HEK293 (cell line): ENCODE measurements around the gene ARIH2.

Source experiments
- GLIS1 ChIP-seq: fragments of 450-650 bp; formaldehyde crosslinking; IDR thresholded peaks from 2 replicates; pipeline ENCODE4 v1.5.1; 2016; ENCODE audit warnings: missing biosample characterization, missing genetic modification characterization
- HIC1 ChIP-seq: fragments of 450-650 bp; formaldehyde crosslinking; IDR thresholded peaks from 2 replicates; pipeline ENCODE4 v1.5.1; 2016; ENCODE audit warnings: missing biosample characterization, missing genetic modification characterization
- KLF1 ChIP-seq: fragments of 450-650 bp; formaldehyde crosslinking; IDR thresholded peaks from 2 replicates; pipeline ENCODE4 v1.5.1; 2016; ENCODE audit warnings: missing biosample characterization, missing genetic modification characterization
- KLF9 ChIP-seq: fragments of 450-650 bp; formaldehyde crosslinking; IDR thresholded peaks from 2 replicates; pipeline ENCODE4 v1.5.1; 2016; ENCODE audit warnings: missing biosample characterization, missing genetic modification characterization, low read depth
- PATZ1 ChIP-seq: fragments of 450-650 bp; formaldehyde crosslinking; IDR thresholded peaks from 2 replicates; pipeline ENCODE4 v1.5.1; 2016; ENCODE audit warnings: missing biosample characterization, missing genetic modification characterization
- SP7 ChIP-seq: fragments of 450-650 bp; formaldehyde crosslinking; IDR thresholded peaks from 2 replicates; pipeline ENCODE4 v1.5.1; 2016; ENCODE audit warnings: missing biosample characterization, missing genetic modification characterization
- YY1 ChIP-seq: fragments of 450-650 bp; formaldehyde crosslinking; IDR thresholded peaks from 2 replicates; pipeline ENCODE4 v1.5.1; 2018; ENCODE audit warnings: missing biosample characterization, missing genetic modification characterization
- ZBTB48 ChIP-seq: fragments of 450-650 bp; formaldehyde crosslinking; IDR thresholded peaks from 2 replicates; pipeline ENCODE4 v1.5.1; 2016; ENCODE audit warnings: missing biosample characterization, missing genetic modification characterization
- ZBTB6 ChIP-seq: fragments of 450-650 bp; formaldehyde crosslinking; IDR thresholded peaks from 2 replicates; pipeline ENCODE4 v1.5.1; 2017; ENCODE audit warnings: missing biosample characterization, missing genetic modification characterization
- ZFHX2 ChIP-seq: fragments of 450-650 bp; formaldehyde crosslinking; conservative IDR thresholded peaks from 2 replicates; pipeline ENCODE4 v1.5.1; 2016; ENCODE audit warnings: missing biosample characterization, missing genetic modification characterization
- ZFP69B ChIP-seq: fragments of 450-650 bp; formaldehyde crosslinking; IDR thresholded peaks from 2 replicates; pipeline ENCODE4 v1.5.1; 2016; ENCODE audit warnings: missing biosample characterization, missing genetic modification characterization
- ZNF391 ChIP-seq: fragments of 450-650 bp; formaldehyde crosslinking; IDR thresholded peaks from 2 replicates; pipeline ENCODE4 v1.5.1; 2016; ENCODE audit warnings: low read depth, missing biosample characterization, missing genetic modification characterization, borderline replicate concordance
- ZNF423 ChIP-seq: fragments of 450-650 bp; formaldehyde crosslinking; IDR thresholded peaks from 2 replicates; pipeline ENCODE4 v1.5.1; 2016; ENCODE audit warnings: missing biosample characterization, missing genetic modification characterization
- ZNF518A ChIP-seq: fragments of 450-650 bp; formaldehyde crosslinking; conservative IDR thresholded peaks from 2 replicates; pipeline ENCODE4 v1.5.1; 2016; ENCODE audit warnings: low read depth, missing biosample characterization, missing genetic modification characterization
- ZNF629 ChIP-seq: fragments of 450-650 bp; formaldehyde crosslinking; IDR thresholded peaks from 2 replicates; pipeline ENCODE4 v1.5.1; 2017; ENCODE audit warnings: missing biosample characterization, missing genetic modification characterization
- ZSCAN4 ChIP-seq: fragments of 450-650 bp; formaldehyde crosslinking; IDR thresholded peaks from 2 replicates; pipeline ENCODE4 v1.5.1; 2017; ENCODE audit warnings: missing biosample characterization, missing genetic modification characterization
- TF ChIP-seq, protein P1 (sequence below): IDR thresholded peaks from 2 replicates; pipeline ENCODE4 v1.6.1; 2011; ENCODE audit warnings: mild to moderate bottlenecking, low read depth, low read length, borderline replicate concordance
- TF ChIP-seq, protein P2 (sequence below): fragments of 450-650 bp; formaldehyde crosslinking; optimal IDR thresholded peaks from 2 replicates; pipeline ENCODE3; 2016; ENCODE audit warnings: missing biosample characterization, mild to moderate bottlenecking, missing genetic modification characterization
- TF ChIP-seq, protein P3 (sequence below): fragments of 450-650 bp; formaldehyde crosslinking; IDR thresholded peaks from 2 replicates; pipeline ENCODE4 v1.5.1; 2016; ENCODE audit warnings: missing biosample characterization, missing genetic modification characterization

Gene ARIH2

DNA sequence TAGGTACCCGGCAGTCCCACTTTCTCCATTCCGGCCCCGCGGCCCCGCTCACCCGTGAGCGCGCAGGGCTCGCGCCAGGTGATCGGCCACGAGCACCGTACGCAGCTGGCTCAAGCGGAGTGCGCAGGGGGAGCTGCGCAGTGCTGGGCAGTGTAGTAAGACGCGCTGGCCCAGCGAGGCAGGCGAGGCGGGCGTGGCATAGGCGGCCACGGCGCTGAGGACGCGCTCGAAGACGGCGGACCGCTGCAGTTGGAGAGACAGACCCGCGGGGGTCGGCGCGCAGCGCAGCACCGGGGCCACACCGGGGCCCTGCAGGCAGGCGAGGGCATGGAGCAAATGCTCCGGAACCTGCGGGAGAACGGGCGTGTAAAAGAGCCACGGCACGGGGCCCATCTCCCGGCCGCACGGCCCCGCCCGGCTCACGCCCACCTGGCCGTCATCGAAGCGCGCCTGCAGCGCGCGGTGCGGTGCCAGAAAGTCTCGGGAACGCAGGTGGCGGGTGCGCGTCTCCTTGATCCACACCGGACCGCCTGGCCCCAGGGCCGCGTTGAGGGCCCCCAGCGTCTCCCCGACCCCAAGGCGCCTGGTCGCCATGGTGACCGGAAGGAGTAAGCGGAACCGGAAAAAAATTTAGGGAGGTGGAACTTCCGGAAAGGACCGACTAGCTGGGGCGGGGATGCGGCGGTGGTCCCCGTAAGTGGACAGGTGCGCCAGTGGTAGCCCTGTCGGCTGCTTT is 99.5 kb downstream of the ARIH2 start, which contains the start of gene DALRD3 (continued):
- TF ChIP-seq, protein P1, sequence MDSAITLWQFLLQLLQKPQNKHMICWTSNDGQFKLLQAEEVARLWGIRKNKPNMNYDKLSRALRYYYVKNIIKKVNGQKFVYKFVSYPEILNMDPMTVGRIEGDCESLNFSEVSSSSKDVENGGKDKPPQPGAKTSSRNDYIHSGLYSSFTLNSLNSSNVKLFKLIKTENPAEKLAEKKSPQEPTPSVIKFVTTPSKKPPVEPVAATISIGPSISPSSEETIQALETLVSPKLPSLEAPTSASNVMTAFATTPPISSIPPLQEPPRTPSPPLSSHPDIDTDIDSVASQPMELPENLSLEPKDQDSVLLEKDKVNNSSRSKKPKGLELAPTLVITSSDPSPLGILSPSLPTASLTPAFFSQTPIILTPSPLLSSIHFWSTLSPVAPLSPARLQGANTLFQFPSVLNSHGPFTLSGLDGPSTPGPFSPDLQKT: no peak
- TF ChIP-seq ZNF391 (tag by site-specific recombination) (peak; percentile 56; the same call in 1 of the 2 replicates), ZNF518A (tag by site-specific recombination) (peak; percentile 55), HIC1 (tag by site-specific recombination) (no peak), ZFP69B (peak; percentile 75), ZBTB48 (tag by site-specific recombination) (0 out of 2 replicates have a peak, but pooled peaks have one; percentile 25), ZSCAN4 (tag by site-specific recombination) (no peak; the same call in 1 of the 2 replicates), PATZ1 (tag by site-specific recombination) (peak; percentile 95), KLF9 (tag by site-specific recombination) (peak; percentile 98), KLF1 (tag by site-specific recombination) (peak; percentile 74), ZNF629 (tag by site-specific recombination) (peak; percentile 28; the same call in 1 of the 2 replicates), SP7 (tag by site-specific recombination) (0 out of 2 replicates have a peak, but pooled peaks have one; percentile 22), YY1 (tag by site-specific recombination) (0 out of 2 replicates have a peak, but pooled peaks have one; percentile 49), ZFHX2 (tag by site-specific recombination) (peak; percentile 52), ZBTB6 (tag by site-specific recombination) (peak; percentile 35; the same call in 1 of the 2 replicates), ZNF423 (tag by site-specific recombination) (peak; percentile 55; the same call in 1 of the 2 replicates), GLIS1 (peak; percentile 71)
- TF ChIP-seq, protein P2, sequence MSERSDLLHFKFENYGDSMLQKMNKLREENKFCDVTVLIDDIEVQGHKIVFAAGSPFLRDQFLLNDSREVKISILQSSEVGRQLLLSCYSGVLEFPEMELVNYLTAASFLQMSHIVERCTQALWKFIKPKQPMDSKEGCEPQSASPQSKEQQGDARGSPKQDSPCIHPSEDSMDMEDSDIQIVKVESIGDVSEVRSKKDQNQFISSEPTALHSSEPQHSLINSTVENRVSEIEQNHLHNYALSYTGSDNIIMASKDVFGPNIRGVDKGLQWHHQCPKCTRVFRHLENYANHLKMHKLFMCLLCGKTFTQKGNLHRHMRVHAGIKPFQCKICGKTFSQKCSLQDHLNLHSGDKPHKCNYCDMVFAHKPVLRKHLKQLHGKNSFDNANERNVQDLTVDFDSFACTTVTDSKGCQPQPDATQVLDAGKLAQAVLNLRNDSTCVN: peak; percentile 98
- TF ChIP-seq, protein P3, sequence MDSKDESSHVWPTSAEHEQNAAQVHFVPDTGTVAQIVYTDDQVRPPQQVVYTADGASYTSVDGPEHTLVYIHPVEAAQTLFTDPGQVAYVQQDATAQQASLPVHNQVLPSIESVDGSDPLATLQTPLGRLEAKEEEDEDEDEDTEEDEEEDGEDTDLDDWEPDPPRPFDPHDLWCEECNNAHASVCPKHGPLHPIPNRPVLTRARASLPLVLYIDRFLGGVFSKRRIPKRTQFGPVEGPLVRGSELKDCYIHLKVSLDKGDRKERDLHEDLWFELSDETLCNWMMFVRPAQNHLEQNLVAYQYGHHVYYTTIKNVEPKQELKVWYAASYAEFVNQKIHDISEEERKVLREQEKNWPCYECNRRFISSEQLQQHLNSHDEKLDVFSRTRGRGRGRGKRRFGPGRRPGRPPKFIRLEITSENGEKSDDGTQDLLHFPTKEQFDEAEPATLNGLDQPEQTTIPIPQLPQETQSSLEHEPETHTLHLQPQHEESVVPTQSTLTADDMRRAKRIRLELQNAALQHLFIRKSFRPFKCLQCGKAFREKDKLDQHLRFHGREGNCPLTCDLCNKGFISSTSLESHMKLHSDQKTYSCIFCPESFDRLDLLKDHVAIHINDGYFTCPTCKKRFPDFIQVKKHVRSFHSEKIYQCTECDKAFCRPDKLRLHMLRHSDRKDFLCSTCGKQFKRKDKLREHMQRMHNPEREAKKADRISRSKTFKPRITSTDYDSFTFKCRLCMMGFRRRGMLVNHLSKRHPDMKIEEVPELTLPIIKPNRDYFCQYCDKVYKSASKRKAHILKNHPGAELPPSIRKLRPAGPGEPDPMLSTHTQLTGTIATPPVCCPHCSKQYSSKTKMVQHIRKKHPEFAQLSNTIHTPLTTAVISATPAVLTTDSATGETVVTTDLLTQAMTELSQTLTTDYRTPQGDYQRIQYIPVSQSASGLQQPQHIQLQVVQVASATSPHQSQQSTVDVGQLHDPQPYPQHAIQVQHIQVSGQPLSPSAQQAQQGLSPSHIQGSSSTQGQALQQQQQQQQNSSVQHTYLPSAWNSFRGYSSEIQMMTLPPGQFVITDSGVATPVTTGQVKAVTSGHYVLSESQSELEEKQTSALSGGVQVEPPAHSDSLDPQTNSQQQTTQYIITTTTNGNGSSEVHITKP: peak; percentile 42; the same call in 1 of the 2 replicates
